WTC11 (cell line): ENCODE measurements around the gene RBM18. TPM values are rescaled to one million over a fixed set of nuclear protein-coding genes. Genes with fewer than 3 reads are reported as not detected.

ENCODE experiments used
- ATAC-seq: fragments of 200-7000 bp; cut with Tn5 transposase; 2 replicates; pipeline ENCODE4 v1.10.0; 2021; ENCODE audit warnings: mild to moderate bottlenecking, moderate library complexity
- CTCF ChIA-PET: fragments of 300-600 bp; sonication (Branson Sonifier 250); formaldehyde crosslinking; loops from one replicate; lab custom pipeline; 2021; ENCODE audit warnings: antibody characterized with exemption; lab: Charles Lee
- POLR2A ChIA-PET: fragments of 350-600 bp; sonication (Branson Sonifier 250); formaldehyde crosslinking; loops from one replicate; lab custom pipeline; 2021; ENCODE audit warnings: antibody characterized with exemption; lab: Charles Lee
- DNase-seq: peaks from one replicate; pipeline ENCODE4 v3.0.0; 2021; ENCODE audit warnings: low spot score
- H3K27ac Mint-ChIP-seq: 2 replicates; pipeline ENCODE4 v1.8.0; 2021; ENCODE audit warnings: mixed read lengths
- H3K27me3 Mint-ChIP-seq: 2 replicates; pipeline ENCODE4 v1.8.0; 2021; ENCODE audit warnings: low read depth, mild to moderate bottlenecking, moderate library complexity, mixed read lengths
- H3K36me3 Mint-ChIP-seq: 2 replicates; pipeline ENCODE4 v1.8.0; 2021; ENCODE audit warnings: mixed read lengths
- H3K4me1 Mint-ChIP-seq: 2 replicates; pipeline ENCODE4 v1.8.0; 2022; ENCODE audit warnings: mixed read lengths
- H3K4me3 Mint-ChIP-seq: 2 replicates; pipeline ENCODE4 v1.8.0; 2021; ENCODE audit warnings: mild to moderate bottlenecking, moderate library complexity, mixed read lengths
- H3K9me3 Mint-ChIP-seq: 2 replicates; pipeline ENCODE4 v1.8.0; 2021; ENCODE audit warnings: mixed read lengths
- CTCF ChIP-seq: fragments of 200-600 bp; IDR thresholded peaks from 2 replicates; pipeline ENCODE4 v1.8.0; 2022; ENCODE audit warnings: antibody characterized with exemption
- E2F4 ChIP-seq: sonication (generic); formaldehyde crosslinking; IDR thresholded peaks from 2 replicates; pipeline ENCODE4 v1.8.1; 2022; ENCODE audit warnings: low read depth, mild to moderate bottlenecking, moderate library complexity, missing genetic modification reagents, borderline replicate concordance
- ELF4 ChIP-seq: sonication (generic); formaldehyde crosslinking; IDR thresholded peaks from 2 replicates; pipeline ENCODE4 v1.8.1; 2022; ENCODE audit warnings: low read depth, mild to moderate bottlenecking, moderate library complexity, missing genetic modification reagents
- ETV6 ChIP-seq: sonication (generic); formaldehyde crosslinking; IDR thresholded peaks from 2 replicates; pipeline ENCODE4 v1.8.1; 2022; ENCODE audit warnings: mild to moderate bottlenecking, missing genetic modification reagents
- FOXJ3 ChIP-seq: sonication (generic); formaldehyde crosslinking; IDR thresholded peaks from 2 replicates; pipeline ENCODE4 v1.9.0; 2021; ENCODE audit warnings: missing genetic modification reagents, mild to moderate bottlenecking, borderline replicate concordance
- GTF2I ChIP-seq: fragments of 250-450 bp; sonication (Bioruptor Pico); conservative IDR thresholded peaks from 2 replicates; pipeline ENCODE4 v1.4.0; 2021; ENCODE audit warnings: mild to moderate bottlenecking
- IRF1 ChIP-seq: sonication (generic); formaldehyde crosslinking; IDR thresholded peaks from 2 replicates; pipeline ENCODE4 v1.8.0; 2023; ENCODE audit warnings: missing genetic modification reagents
- JAZF1 ChIP-seq: fragments of 250-450 bp; sonication (Bioruptor Pico); IDR thresholded peaks from 2 replicates; pipeline ENCODE4 v1.9.0; 2021; ENCODE audit warnings: moderate library complexity, mild to moderate bottlenecking, inconsistent platforms
- JUN ChIP-seq: sonication (generic); formaldehyde crosslinking; IDR thresholded peaks from 2 replicates; pipeline ENCODE4 v1.8.0; 2023; ENCODE audit warnings: mild to moderate bottlenecking, missing genetic modification reagents
- KAT7 ChIP-seq: sonication (generic); formaldehyde crosslinking; IDR thresholded peaks from 2 replicates; pipeline ENCODE4 v1.8.1; 2023; ENCODE audit warnings: missing genetic modification reagents, mild to moderate bottlenecking, borderline replicate concordance
- NFE2L1 ChIP-seq: sonication (generic); formaldehyde crosslinking; IDR thresholded peaks from 2 replicates; pipeline ENCODE4 v1.8.1; 2023; ENCODE audit warnings: missing genetic modification reagents
- NR3C1 ChIP-seq: sonication (generic); formaldehyde crosslinking; conservative IDR thresholded peaks from 2 replicates; pipeline ENCODE4 v1.8.1; 2023; ENCODE audit warnings: low read depth, mild to moderate bottlenecking, missing genetic modification reagents
- PRRX2 ChIP-seq: fragments of 250-450 bp; sonication (Bioruptor Pico); IDR thresholded peaks from 2 replicates; pipeline ENCODE4 v1.8.0; 2021; ENCODE audit warnings: mild to moderate bottlenecking
- SP1 ChIP-seq: sonication (generic); formaldehyde crosslinking; conservative IDR thresholded peaks from 2 replicates; pipeline ENCODE4 v1.8.1; 2022; ENCODE audit warnings: missing genetic modification reagents
- TEAD4 ChIP-seq: sonication (generic); formaldehyde crosslinking; IDR thresholded peaks from 2 replicates; pipeline ENCODE4 v1.8.0; 2022; ENCODE audit warnings: mild to moderate bottlenecking, missing genetic modification reagents
- TP53 ChIP-seq: sonication (generic); formaldehyde crosslinking; IDR thresholded peaks from 2 replicates; pipeline ENCODE4 v1.8.1; 2023; ENCODE audit warnings: mild to moderate bottlenecking, missing genetic modification reagents
- ZNF219 ChIP-seq: sonication (generic); formaldehyde crosslinking; IDR thresholded peaks from 2 replicates; pipeline ENCODE4 v1.8.0; 2023; ENCODE audit warnings: missing genetic modification reagents, mild to moderate bottlenecking, borderline replicate concordance
- ZNF416 ChIP-seq: fragments of 250-450 bp; sonication (Bioruptor Pico); IDR thresholded peaks from 2 replicates; pipeline ENCODE4 v1.9.0; 2021; ENCODE audit warnings: mild to moderate bottlenecking, inconsistent platforms
- ZNF671 ChIP-seq: fragments of 250-450 bp; sonication (Bioruptor Pico); IDR thresholded peaks from 2 replicates; pipeline ENCODE4 v1.8.0; 2021; ENCODE audit warnings: mild to moderate bottlenecking
- total RNA-seq: library from RNA; stranded (reverse); gene quantifications from 3 replicates; pipeline ENCODE4 v1.2.3, GENCODE V29; 2021
- TF ChIP-seq, protein P1 (sequence below): sonication (generic); formaldehyde crosslinking; IDR thresholded peaks from 2 replicates; pipeline ENCODE4 v1.8.1; 2023; ENCODE audit warnings: mild to moderate bottlenecking, missing genetic modification reagents, moderate library complexity
- TF ChIP-seq, protein P2 (sequence below): sonication (generic); formaldehyde crosslinking; IDR thresholded peaks from 2 replicates; pipeline ENCODE4 v1.8.1; 2022; ENCODE audit warnings: low read depth, missing genetic modification reagents, borderline replicate concordance
- TF ChIP-seq, protein P3 (sequence below): sonication (generic); formaldehyde crosslinking; IDR thresholded peaks from 2 replicates; pipeline ENCODE4 v1.8.0; 2023; ENCODE audit warnings: mild to moderate bottlenecking, missing genetic modification reagents
- TF ChIP-seq, protein P4 (sequence below): sonication (generic); formaldehyde crosslinking; IDR thresholded peaks from 2 replicates; pipeline ENCODE4 v1.8.1; 2023; ENCODE audit warnings: mild to moderate bottlenecking, missing genetic modification reagents, moderate library complexity
- TF ChIP-seq, protein P5 (sequence below): sonication (generic); formaldehyde crosslinking; IDR thresholded peaks from 2 replicates; pipeline ENCODE4 v1.8.1; 2023; ENCODE audit warnings: mild to moderate bottlenecking, missing genetic modification reagents, borderline replicate concordance

The RBM18 gene
- total RNA-seq, 1 experiment from 2014 or later = 11.4 TPM

DNA sequence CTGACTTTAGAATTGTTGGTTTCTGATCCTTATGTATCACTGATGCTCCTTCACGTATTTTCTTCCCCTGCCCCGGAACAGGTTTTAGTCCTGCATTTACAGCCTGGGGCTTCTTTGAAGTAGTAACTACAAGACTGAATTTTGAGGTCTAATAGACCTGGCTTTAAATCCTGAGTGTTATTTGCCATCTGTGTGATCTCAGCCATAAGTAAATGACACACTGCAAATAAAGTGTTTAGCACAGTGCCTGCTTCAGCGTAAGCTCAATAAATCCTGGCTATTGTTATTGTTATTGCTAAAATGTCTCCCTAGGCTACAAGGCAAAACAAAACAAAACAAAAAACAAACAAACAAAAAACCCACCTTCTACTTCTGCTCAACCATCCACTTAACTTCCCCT, 20.3 kb downstream of the RBM18 start (continued):
- no peak for TF ChIP-seq SP1
- TF ChIP-seq ETV6 (CRISPR knock-in tag) = no peak
- no peak for TF ChIP-seq KAT7 (CRISPR knock-in tag)
- TF ChIP-seq ZNF671 = no peak
- TF ChIP-seq, protein P1, sequence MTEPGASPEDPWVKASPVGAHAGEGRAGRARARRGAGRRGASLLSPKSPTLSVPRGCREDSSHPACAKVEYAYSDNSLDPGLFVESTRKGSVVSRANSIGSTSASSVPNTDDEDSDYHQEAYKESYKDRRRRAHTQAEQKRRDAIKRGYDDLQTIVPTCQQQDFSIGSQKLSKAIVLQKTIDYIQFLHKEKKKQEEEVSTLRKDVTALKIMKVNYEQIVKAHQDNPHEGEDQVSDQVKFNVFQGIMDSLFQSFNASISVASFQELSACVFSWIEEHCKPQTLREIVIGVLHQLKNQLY = no peak
- no peak for TF ChIP-seq PRRX2 (CRISPR knock-in tag)
- TF ChIP-seq FOXJ3 (CRISPR knock-in tag) = no peak

DNA sequence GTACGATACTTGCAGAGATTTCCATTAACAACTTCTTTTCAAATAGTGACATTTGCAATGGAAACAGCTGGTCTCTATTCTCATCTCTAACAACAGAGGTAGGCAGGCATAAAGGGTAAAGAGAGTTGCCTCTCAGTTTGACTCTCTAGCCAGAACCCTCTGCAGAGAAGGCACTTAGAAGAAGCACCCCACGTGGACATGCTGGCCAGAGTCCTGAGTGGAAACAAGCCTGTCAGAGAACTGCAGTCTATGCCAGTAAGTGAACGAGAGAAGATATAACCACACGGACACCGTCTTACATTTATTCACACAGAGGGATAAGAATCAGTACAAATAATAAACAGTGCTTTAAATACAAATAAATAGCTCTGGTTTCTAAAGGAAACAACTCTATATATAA, 24.9 kb downstream of the RBM18 start:
- ATAC-seq (no peak), DNase-seq (no peak)
- Mint-ChIP-seq H3K4me1 (no peaks in the 10 kb centered on the region), H3K4me3 (no peak overlapping the region), H3K36me3 (peaks cover 30% of the 10 kb centered on the region), H3K9me3 (no peaks in the 10 kb centered on the region), H3K27me3 (no peaks in the 10 kb centered on the region), H3K27ac (no peak overlapping the region)
- ChIA-PET CTCF (no interaction called here), POLR2A (no interaction called here)
- TF ChIP-seq NFE2L1 (CRISPR knock-in tag) (no peak), JAZF1 (CRISPR knock-in tag) (no peak), TEAD4 (CRISPR knock-in tag) (no peak), IRF1 (CRISPR knock-in tag) (no peak), E2F4 (CRISPR knock-in tag) (no peak), ZNF219 (CRISPR knock-in tag) (no peak), ETV6 (CRISPR knock-in tag) (no peak), CTCF (no peak), ELF4 (CRISPR knock-in tag) (no peak), NR3C1 (CRISPR knock-in tag) (no peak), GTF2I (CRISPR knock-in tag) (no peak), ZNF416 (CRISPR knock-in tag) (no peak), JUN (no peak), TP53 (CRISPR knock-in tag) (no peak)
- TF ChIP-seq, protein P1 = no peak
- TF ChIP-seq, protein P2, sequence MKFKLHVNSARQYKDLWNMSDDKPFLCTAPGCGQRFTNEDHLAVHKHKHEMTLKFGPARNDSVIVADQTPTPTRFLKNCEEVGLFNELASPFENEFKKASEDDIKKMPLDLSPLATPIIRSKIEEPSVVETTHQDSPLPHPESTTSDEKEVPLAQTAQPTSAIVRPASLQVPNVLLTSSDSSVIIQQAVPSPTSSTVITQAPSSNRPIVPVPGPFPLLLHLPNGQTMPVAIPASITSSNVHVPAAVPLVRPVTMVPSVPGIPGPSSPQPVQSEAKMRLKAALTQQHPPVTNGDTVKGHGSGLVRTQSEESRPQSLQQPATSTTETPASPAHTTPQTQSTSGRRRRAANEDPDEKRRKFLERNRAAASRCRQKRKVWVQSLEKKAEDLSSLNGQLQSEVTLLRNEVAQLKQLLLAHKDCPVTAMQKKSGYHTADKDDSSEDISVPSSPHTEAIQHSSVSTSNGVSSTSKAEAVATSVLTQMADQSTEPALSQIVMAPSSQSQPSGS (CRISPR knock-in tag) = no peak
- TF ChIP-seq, protein P3, sequence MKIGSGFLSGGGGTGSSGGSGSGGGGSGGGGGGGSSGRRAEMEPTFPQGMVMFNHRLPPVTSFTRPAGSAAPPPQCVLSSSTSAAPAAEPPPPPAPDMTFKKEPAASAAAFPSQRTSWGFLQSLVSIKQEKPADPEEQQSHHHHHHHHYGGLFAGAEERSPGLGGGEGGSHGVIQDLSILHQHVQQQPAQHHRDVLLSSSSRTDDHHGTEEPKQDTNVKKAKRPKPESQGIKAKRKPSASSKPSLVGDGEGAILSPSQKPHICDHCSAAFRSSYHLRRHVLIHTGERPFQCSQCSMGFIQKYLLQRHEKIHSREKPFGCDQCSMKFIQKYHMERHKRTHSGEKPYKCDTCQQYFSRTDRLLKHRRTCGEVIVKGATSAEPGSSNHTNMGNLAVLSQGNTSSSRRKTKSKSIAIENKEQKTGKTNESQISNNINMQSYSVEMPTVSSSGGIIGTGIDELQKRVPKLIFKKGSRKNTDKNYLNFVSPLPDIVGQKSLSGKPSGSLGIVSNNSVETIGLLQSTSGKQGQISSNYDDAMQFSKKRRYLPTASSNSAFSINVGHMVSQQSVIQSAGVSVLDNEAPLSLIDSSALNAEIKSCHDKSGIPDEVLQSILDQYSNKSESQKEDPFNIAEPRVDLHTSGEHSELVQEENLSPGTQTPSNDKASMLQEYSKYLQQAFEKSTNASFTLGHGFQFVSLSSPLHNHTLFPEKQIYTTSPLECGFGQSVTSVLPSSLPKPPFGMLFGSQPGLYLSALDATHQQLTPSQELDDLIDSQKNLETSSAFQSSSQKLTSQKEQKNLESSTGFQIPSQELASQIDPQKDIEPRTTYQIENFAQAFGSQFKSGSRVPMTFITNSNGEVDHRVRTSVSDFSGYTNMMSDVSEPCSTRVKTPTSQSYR (CRISPR knock-in tag) = no peak
- TF ChIP-seq, protein P4, sequence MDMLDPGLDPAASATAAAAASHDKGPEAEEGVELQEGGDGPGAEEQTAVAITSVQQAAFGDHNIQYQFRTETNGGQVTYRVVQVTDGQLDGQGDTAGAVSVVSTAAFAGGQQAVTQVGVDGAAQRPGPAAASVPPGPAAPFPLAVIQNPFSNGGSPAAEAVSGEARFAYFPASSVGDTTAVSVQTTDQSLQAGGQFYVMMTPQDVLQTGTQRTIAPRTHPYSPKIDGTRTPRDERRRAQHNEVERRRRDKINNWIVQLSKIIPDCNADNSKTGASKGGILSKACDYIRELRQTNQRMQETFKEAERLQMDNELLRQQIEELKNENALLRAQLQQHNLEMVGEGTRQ (CRISPR knock-in tag) = no peak
- TF ChIP-seq, protein P5, sequence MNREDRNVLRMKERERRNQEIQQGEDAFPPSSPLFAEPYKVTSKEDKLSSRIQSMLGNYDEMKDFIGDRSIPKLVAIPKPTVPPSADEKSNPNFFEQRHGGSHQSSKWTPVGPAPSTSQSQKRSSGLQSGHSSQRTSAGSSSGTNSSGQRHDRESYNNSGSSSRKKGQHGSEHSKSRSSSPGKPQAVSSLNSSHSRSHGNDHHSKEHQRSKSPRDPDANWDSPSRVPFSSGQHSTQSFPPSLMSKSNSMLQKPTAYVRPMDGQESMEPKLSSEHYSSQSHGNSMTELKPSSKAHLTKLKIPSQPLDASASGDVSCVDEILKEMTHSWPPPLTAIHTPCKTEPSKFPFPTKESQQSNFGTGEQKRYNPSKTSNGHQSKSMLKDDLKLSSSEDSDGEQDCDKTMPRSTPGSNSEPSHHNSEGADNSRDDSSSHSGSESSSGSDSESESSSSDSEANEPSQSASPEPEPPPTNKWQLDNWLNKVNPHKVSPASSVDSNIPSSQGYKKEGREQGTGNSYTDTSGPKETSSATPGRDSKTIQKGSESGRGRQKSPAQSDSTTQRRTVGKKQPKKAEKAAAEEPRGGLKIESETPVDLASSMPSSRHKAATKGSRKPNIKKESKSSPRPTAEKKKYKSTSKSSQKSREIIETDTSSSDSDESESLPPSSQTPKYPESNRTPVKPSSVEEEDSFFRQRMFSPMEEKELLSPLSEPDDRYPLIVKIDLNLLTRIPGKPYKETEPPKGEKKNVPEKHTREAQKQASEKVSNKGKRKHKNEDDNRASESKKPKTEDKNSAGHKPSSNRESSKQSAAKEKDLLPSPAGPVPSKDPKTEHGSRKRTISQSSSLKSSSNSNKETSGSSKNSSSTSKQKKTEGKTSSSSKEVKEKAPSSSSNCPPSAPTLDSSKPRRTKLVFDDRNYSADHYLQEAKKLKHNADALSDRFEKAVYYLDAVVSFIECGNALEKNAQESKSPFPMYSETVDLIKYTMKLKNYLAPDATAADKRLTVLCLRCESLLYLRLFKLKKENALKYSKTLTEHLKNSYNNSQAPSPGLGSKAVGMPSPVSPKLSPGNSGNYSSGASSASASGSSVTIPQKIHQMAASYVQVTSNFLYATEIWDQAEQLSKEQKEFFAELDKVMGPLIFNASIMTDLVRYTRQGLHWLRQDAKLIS (CRISPR knock-in tag) = no peak
